ENCODE data around the gene LETM1. TPM values are rescaled to one million over a fixed set of nuclear protein-coding genes. Genes with fewer than 3 reads are reported as not detected.
A peak's percentile ranks its signal among the peaks of the same experiment; 100 is the strongest.
"Not testable (repeated sequence)": the region's sequence is repeated elsewhere in the genome, so short reads cannot be mapped to it uniquely, and the experiment has no call there.

LETM1 gene
- total RNA-seq, 1 donor from 2014 or later, result 37.8 TPM

- no peak for DNase-seq (ENCODE audit: low spot score)
- intact Hi-C loops (cut with DNase I), result loop anchor here (2.0 kb wide), 1 partner anchor 14 kb away; the partner anchor contains the start of gene NSD2
These were observed 1.2 kb upstream of the LETM1 start for GRCh38 chr4:1856943-1857699.

- intact Hi-C loops (cut with DNase I), result loop anchor here (2.0 kb wide), 1 partner anchor 15 kb away; the partner anchor contains the start of gene NSD2
- DNase-seq (ENCODE audit: low spot score), result no peak
These were observed 454 bp downstream of the LETM1 start for GRCh38 chr4:1855333-1856070.

- no peak for DNase-seq (ENCODE audit: low spot score)
- intact Hi-C loops (cut with DNase I), result no loop called here
These were observed 1.2 kb downstream of the LETM1 start for GRCh38 chr4:1854752-1855151.

GRCh38 chr4:1852904-1853623 is 2.9 kb downstream of the LETM1 start:
- intact Hi-C loops (cut with DNase I), result no loop called here
- DNase-seq (ENCODE audit: low spot score), result no peak

GRCh38 chr4:1851575-1852410 is 4.2 kb downstream of the LETM1 start:
- DNase-seq (ENCODE audit: low spot score), result no peak
- intact Hi-C loops (cut with DNase I), result no loop called here

- no peak for DNase-seq (ENCODE audit: low spot score)
- intact Hi-C loops (cut with DNase I), result no loop called here
These were observed 4.8 kb downstream of the LETM1 start for GRCh38 chr4:1851160-1851559.

GRCh38 chr4:1850276-1850675 is 5.7 kb downstream of the LETM1 start:
- intact Hi-C loops (cut with DNase I), result no loop called here
- DNase-seq (ENCODE audit: low spot score), result no peak

GRCh38 chr4:1846580-1846979 is 9.4 kb downstream of the LETM1 start:
- no peak for DNase-seq (ENCODE audit: low spot score)
- intact Hi-C loops (cut with DNase I), result no loop called here

GRCh38 chr4:1844618-1845017 is 11.3 kb downstream of the LETM1 start:
- intact Hi-C loops (cut with DNase I), result loop anchor here (5.0 kb wide), 1 partner anchor 38 kb away; no protein-coding TSS in a partner anchor
- not testable (repeated sequence) for DNase-seq (ENCODE audit: low spot score)

- intact Hi-C loops (cut with DNase I), result loop anchor here (5.0 kb wide), 1 partner anchor 38 kb away; no protein-coding TSS in a partner anchor
- no peak for DNase-seq (ENCODE audit: low spot score)
These were observed 12.1 kb downstream of the LETM1 start for GRCh38 chr4:1843852-1844251.

- intact Hi-C loops (cut with DNase I), result loop anchor here (5.0 kb wide), 1 partner anchor 39 kb away; no protein-coding TSS in a partner anchor
- no peak for DNase-seq (ENCODE audit: low spot score)
These were observed 12.9 kb downstream of the LETM1 start for GRCh38 chr4:1842993-1843448.

- intact Hi-C loops (cut with DNase I), result loop anchor here (5.0 kb wide), 1 partner anchor 40 kb away; no protein-coding TSS in a partner anchor
- no peak for DNase-seq (ENCODE audit: low spot score)
These were observed 13.5 kb downstream of the LETM1 start for GRCh38 chr4:1842339-1842895.

GRCh38 chr4:1841887-1842210 is 14.1 kb downstream of the LETM1 start:
- no peak for DNase-seq (ENCODE audit: low spot score)
- intact Hi-C loops (cut with DNase I), result loop anchor here (5.0 kb wide), 1 partner anchor 40 kb away; no protein-coding TSS in a partner anchor

- no peak for DNase-seq (ENCODE audit: low spot score)
- intact Hi-C loops (cut with DNase I), result loop anchor here (5.0 kb wide), 1 partner anchor 41 kb away; no protein-coding TSS in a partner anchor
These were observed 14.6 kb downstream of the LETM1 start for GRCh38 chr4:1841201-1841886.

- DNase-seq (ENCODE audit: low spot score), result no peak
- intact Hi-C loops (cut with DNase I), result no loop called here
These were observed 16.7 kb downstream of the LETM1 start for GRCh38 chr4:1839282-1839681.

GRCh38 chr4:1837069-1837468 is 18.9 kb downstream of the LETM1 start:
- intact Hi-C loops (cut with DNase I), result no loop called here
- no peak for DNase-seq (ENCODE audit: low spot score)

GRCh38 chr4:1836650-1837049 is 19.3 kb downstream of the LETM1 start:
- DNase-seq (ENCODE audit: low spot score), result peak; percentile 55
- intact Hi-C loops (cut with DNase I), result no loop called here

- DNase-seq (ENCODE audit: low spot score); intact Hi-C loops (cut with DNase I): not testable (repeated sequence)
These were observed 20.1 kb downstream of the LETM1 start for GRCh38 chr4:1835836-1836235.
